Activated T-cell treated with anti-CD3 and anti-CD28 coated beads, Interleukin-2, amount 50 U/mL, for 4 hours (primary cell): ENCODE results near the gene DDX11. TPM values are rescaled to one million over a fixed set of nuclear protein-coding genes. Genes with fewer than 3 reads are reported as not detected.
"Not testable (repeated sequence)": the region's sequence is repeated elsewhere in the genome, so short reads cannot be mapped to it uniquely, and the experiment has no call there.

Source experiments
- ATAC-seq, 2 donors: fragments of 200-7000 bp; cut with Tn5 transposase; one replicate each; pipeline ENCODE4 v1.10.0; 2021
- DNase-seq: peaks from one replicate; pipeline ENCODE4 v3.0.0-alpha.2; 2020
- H3K27me3 Mint-ChIP-seq: one replicate; pipeline ENCODE4 v1.8.0; 2021; ENCODE audit warnings: low read depth, mixed read lengths
- H3K36me3 Mint-ChIP-seq: one replicate; pipeline ENCODE4 v1.8.0; 2022; ENCODE audit warnings: mixed read lengths; ENCODE audit not compliant: insufficient read depth
- H3K4me1 Mint-ChIP-seq: one replicate; pipeline ENCODE4 v1.8.0; 2021; ENCODE audit warnings: low read depth, mixed read lengths
- H3K4me3 Mint-ChIP-seq: one replicate; pipeline ENCODE4 v1.8.0; 2021; ENCODE audit warnings: mild to moderate bottlenecking, moderate library complexity, mixed read lengths
- H3K9me3 Mint-ChIP-seq: one replicate; pipeline ENCODE4 v1.8.0; 2021; ENCODE audit warnings: mixed read lengths
- total RNA-seq, 3 donors: library from RNA; stranded (reverse); gene quantifications; one replicate each; pipeline ENCODE4 v1.2.1, GENCODE V29; 2021

Gene DDX11
- total RNA-seq, 3 donors from 2014 or later, result 117 to 134 (median 129) TPM

DNA sequence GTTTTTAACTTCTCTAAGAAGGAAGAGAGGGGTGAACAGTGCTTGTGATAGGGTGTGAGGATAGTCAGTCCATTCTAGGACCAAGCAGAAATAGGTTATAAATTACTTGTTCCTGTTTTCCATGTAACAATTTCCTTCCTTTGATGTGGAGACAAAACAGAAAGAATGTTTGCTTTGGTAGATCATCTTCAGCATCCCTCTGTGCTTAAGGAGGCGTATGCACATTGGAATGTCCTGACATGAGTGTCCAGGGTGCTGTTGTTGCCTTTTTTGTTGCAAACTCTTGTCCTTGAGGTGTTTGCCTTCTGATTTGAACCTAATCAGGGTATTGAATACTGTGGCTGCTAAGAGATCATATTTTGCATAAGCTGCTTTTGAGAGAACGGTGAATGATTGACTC lies 23.5 kb upstream of the DDX11 start:
- not testable (repeated sequence) for H3K9me3 Mint-ChIP-seq, ATAC-seq, H3K27me3 Mint-ChIP-seq, DNase-seq, H3K4me3 Mint-ChIP-seq, H3K4me1 Mint-ChIP-seq, H3K36me3 Mint-ChIP-seq

DNA sequence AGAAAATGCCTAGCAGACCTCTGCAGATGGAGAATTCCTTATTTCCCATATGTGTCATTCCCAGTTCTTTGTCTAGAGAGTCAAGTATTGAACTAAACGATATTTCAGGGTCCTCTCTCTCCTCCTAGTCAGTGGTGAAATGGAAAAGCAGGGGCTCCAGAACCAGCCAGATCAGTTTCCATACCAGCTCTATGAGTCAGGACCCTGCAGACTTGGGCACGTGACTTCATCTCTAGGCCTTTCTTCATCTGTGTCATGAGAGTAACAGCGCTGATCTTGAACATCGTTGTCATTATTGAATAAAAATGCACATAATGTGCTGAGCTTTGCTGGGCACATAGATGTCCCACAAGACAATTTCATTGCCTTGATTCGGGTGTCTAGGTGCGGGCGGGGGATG lies 23.1 kb upstream of the DDX11 start:
- not testable (repeated sequence) for H3K27me3 Mint-ChIP-seq, DNase-seq, H3K9me3 Mint-ChIP-seq, H3K4me3 Mint-ChIP-seq, H3K36me3 Mint-ChIP-seq, H3K4me1 Mint-ChIP-seq, ATAC-seq

DNA sequence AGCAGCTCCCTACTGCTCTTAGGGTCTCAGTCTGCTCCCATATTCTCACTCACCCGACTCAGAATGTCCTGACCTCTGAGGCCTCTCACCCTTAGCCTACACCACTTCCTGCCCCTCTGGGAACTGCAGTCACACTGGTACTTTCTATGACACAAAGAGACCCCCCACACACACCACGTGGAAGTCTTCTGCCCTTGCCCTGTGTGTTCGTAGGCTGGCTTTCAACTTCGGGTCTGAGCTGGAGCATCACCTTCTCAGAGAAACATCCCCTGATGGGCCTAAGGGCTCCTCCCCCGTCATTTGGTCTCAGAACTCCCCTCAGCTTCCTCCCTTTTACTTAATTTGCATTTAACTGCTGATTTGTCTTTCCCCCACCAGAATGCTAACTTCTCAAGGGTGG lies 22.0 kb upstream of the DDX11 start:
- not testable (repeated sequence) for H3K36me3 Mint-ChIP-seq, DNase-seq

DNA sequence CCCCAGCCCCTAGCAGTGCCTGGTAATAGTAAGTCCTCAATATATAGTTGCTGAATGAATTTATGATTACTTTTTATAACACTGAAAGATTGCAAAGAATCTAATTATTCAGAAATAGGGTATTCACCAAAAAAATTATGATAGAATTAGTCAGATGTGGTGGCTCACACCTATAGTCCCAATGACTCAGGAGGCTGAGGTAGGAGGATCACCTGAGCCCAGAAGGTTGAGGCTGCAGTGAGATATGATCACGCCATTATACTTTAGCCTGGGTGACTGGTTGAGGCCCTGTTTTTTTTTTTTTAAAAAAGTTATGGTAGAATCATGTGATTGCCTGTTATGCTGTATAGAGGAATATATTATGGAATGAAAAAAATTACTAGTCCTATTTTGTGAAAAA lies 21.5 kb upstream of the DDX11 start:
- DNase-seq, H3K9me3 Mint-ChIP-seq, H3K27me3 Mint-ChIP-seq, H3K4me1 Mint-ChIP-seq, H3K4me3 Mint-ChIP-seq, H3K36me3 Mint-ChIP-seq: not testable (repeated sequence)
- peak; percentile 55 to 59 for ATAC-seq

More for the DNA sequence above, 22.0 kb upstream of the DDX11 start:
- peak; percentile 73 to 76 for ATAC-seq
- not testable (repeated sequence) for H3K4me1 Mint-ChIP-seq, H3K9me3 Mint-ChIP-seq, H3K4me3 Mint-ChIP-seq, H3K27me3 Mint-ChIP-seq

DNA sequence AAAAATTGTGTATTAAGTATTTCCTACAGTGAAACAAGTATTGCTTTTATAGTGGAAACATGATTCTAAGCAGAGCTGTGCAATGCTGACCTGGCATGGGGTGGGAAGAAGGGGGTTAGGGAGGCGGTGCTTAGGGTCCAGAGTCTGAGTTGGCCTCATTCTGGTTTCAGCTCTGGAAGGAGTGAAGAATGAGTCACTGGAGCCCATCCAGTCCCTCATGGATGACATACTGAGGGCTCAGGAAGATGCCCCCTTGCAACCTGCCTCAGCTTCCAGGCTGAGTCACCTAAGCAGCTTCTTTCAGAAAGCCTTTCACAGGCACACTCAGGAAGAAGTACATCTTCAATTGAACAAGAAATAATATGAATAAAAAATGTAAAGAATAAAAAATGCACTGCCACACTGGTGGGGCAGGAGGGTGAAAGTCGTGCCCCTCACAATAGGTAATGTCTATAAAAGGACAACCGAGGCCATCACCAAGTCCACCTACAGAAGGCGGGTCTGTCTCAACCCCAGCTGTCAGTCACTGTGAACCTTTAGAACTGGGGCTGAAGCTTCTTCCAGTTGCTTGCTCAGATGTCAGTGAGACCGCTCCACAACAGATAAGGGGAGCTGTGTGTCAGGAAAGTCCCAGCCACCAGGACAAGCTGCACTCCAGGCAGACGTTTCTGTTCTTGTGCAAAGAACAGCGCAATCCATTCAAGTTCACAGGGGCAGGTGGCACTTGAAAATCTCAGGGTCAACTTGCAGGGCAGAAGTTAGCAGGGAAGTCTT lies 20.8 kb upstream of the DDX11 start:
- not testable (repeated sequence) for H3K27me3 Mint-ChIP-seq, H3K9me3 Mint-ChIP-seq, H3K36me3 Mint-ChIP-seq, DNase-seq, H3K4me3 Mint-ChIP-seq, H3K4me1 Mint-ChIP-seq
- peak in 1 of 2 donors; percentile 35 for ATAC-seq

DNA sequence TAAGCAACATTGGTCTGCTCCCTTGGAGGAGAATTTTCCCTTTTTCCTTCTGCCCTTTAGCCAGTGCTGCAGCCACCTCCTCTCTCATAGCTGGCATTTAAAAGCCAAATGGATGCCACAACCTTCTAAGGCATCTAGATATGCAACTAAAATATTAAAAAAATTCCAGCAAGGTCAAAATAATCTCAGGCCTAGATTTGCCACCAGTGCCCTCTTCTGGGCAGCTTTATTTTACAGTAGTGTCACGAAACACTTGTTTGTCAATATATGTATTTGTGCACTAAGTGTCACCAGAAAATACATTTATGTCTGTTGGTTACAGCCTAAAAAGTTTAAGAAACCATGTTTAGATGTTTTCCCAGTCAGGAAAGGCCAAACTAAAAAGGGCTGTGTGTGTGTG lies 19.7 kb upstream of the DDX11 start:
- not testable (repeated sequence) for H3K4me3 Mint-ChIP-seq, H3K36me3 Mint-ChIP-seq, H3K27me3 Mint-ChIP-seq, H3K9me3 Mint-ChIP-seq, H3K4me1 Mint-ChIP-seq, ATAC-seq, DNase-seq

DNA sequence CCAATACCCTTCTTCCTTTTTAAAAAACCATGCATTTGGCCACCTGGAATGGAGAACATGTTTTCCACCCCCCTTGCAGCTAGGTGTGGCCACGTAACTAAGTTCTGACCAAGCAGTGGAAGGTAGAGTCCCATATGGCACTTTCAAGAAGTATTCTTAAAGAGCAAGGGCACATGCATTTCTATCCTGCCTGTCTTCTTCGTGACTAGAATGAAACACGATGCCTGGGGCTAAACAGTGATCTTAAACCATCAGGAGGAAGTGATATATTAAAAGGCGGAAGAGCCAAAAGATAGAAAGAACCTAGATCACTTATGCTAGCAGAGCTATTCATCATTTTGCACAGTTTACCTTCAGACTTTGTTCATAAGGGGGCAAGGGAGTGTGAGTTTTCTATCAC lies 16.0 kb upstream of the DDX11 start:
- Mint-ChIP-seq H3K27me3 (no peaks in the 10 kb centered on the region), H3K36me3 (no peaks in the 10 kb centered on the region), H3K4me3 (no peak overlapping the region), H3K9me3 (no peaks in the 10 kb centered on the region), H3K4me1 (no peaks in the 10 kb centered on the region)
- no peak for DNase-seq
- no peak for ATAC-seq

DNA sequence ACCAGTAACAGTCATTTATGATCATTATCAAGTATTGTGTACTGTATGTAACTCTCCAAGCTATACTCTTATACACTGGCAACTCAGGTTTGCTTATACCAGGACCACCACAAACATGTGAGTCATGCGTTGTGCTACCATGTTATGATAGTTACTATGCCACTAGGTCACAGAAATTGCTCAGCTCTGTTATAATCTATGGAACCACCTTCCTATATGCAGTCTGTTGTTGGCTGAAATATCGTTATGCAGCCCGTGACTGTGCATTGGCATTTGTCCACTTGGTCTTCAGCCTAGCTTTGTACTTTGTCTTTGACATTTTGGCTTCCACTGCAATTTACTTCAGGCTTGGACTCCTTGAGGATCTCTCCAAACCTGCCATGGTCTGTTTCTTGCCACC lies 7.5 kb upstream of the DDX11 start:
- not testable (repeated sequence) for H3K9me3 Mint-ChIP-seq, H3K27me3 Mint-ChIP-seq
- ATAC-seq, result peak in 1 of 2 donors; percentile 32

DNA sequence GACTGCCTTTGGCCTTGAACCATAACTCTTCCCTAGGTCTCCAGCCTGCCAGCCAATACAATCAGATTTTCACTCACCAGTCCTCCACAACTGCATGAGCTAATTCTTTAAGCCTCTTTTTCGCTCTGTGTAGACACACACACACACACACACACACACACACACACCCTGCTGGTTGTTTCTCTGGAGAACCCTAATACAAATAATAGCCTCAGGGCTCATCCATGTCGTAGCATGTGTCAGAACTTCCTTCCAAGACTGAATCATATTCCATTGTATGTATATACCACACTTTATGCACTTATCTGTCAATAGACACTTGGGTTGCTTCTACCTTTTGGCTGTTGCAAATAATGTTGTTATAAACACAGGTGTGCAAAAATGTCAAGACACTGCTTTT lies 6.0 kb upstream of the DDX11 start:
- not testable (repeated sequence) for DNase-seq, H3K4me3 Mint-ChIP-seq, ATAC-seq, H3K4me1 Mint-ChIP-seq, H3K9me3 Mint-ChIP-seq, H3K36me3 Mint-ChIP-seq, H3K27me3 Mint-ChIP-seq

More for the DNA sequence above, 7.5 kb upstream of the DDX11 start:
- DNase-seq, H3K4me3 Mint-ChIP-seq, H3K4me1 Mint-ChIP-seq, H3K36me3 Mint-ChIP-seq: not testable (repeated sequence)

DNA sequence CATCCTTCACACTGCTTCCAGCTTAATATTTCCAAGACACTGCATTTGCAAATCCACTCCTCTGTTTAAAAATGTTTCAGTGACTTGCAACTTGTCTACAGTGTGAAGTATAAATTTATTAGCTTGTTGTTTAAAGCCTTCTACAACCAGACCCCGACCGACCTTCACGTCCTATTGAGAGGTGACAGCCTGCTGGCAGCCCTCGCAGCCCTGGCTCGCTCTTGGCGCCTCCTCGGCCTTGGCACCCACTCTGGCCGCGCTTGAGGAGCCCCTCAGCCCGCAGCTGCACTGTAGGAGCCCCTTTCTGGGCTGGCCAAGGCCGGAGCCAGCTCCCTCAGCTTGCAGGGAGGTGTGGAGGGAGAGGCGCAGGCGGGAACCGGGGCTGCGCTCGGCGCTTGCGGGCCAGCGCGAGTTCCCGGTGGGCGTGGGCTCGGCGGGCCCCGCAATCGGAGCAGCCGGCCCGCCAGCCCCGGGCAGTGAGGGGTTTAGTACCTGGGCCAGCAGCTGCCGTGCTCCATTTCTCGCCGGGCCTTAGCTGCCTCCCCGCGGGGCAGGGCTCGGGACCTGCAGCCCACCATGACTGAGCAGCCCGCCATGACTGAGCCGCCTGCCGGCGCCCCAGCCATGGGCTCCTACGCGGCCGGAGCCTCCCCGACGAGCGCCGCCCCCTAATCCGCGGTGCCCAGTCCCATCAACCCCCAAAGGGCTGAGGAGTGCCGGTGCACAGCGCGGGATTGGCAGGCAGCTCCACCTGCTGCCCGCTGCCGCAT lies 2.5 kb upstream of the DDX11 start:
- H3K4me1 Mint-ChIP-seq, result peaks cover 18% of the 10 kb centered on the region
- ATAC-seq, H3K9me3 Mint-ChIP-seq, DNase-seq, H3K4me3 Mint-ChIP-seq, H3K36me3 Mint-ChIP-seq, H3K27me3 Mint-ChIP-seq: not testable (repeated sequence)

DNA sequence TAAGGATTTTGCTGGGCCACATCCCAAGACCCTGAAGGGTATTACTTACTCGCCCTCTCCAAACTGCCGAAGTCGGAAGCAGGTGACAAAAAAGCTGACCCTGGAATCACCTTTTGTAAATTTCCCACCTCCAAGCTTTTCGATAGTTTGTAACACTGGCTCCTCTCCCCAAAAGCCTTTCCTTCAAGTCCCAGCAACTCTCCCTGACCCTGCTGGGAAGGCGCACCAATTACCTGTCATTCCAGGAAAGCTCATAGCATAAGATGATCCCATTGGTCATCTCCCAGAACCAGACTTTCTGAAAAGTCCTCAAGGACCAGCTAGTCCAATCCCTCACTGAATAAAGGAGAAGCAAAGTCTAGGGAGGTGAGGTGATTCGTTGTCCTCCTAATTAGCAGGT lies 698 bp upstream of the DDX11 start:
- H3K36me3 Mint-ChIP-seq, H3K9me3 Mint-ChIP-seq, H3K27me3 Mint-ChIP-seq, DNase-seq, ATAC-seq: not testable (repeated sequence)
- Mint-ChIP-seq H3K4me3 (peak overlapping the region; percentile 99), H3K4me1 (peaks cover 21% of the 10 kb centered on the region)

DNA sequence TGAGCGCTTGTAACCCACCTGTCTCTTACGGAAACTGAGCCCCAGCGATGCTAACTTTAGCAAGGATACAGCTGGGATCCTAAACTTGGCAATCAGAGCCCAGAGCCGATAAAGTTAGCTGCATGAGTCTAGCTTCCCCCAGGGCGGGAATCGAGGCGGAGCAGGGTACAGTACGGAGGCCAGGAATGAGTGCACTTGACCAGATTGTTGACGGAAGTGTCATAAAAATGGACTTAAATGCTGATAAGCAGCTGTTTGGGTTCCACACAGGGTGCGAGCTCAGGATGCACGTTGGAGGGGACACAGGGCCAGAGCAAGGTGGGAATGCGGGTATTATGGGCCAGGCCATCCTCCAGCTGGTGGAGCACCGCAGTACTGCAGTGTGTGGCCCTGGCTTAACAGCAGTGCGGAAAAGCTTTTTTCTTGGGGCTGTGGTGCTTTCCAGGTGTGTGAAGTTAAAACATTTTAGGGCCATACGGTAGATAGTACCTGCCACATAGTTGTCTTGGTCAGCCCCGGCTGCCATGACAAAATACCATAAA lies 744 bp downstream of the DDX11 start:
- peak; percentile 42 to 46 for ATAC-seq
- H3K4me1 Mint-ChIP-seq, result peaks cover 21% of the 10 kb centered on the region
- H3K27me3 Mint-ChIP-seq, H3K9me3 Mint-ChIP-seq, DNase-seq: not testable (repeated sequence)
- H3K4me3 Mint-ChIP-seq, result peak overlapping the region; percentile 99
- H3K36me3 Mint-ChIP-seq, result peaks cover 12% of the 10 kb centered on the region

DNA sequence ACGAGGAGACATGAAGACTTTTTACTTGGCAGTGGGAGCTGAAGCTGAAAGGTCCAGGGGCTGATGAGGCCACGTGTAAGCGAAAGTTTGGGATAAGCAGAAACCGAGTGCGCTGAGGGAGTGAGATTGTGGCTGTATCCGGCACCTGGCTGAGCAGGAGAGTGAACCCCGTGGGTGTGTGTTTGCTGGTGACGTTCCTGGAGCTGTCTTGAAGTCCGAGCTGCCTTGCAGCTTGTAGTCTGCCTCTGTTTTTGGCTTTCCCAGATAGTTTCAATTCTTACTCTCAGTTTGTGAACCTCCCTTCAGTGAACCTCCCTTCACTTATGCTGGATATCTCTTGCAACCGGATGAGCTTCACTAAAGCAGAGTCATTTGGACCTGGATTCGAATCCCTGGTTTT lies 2.5 kb downstream of the DDX11 start:
- not testable (repeated sequence) for H3K27me3 Mint-ChIP-seq, DNase-seq, ATAC-seq, H3K9me3 Mint-ChIP-seq
- H3K4me1 Mint-ChIP-seq, result peaks cover 26% of the 10 kb centered on the region
- H3K36me3 Mint-ChIP-seq, result peaks cover 21% of the 10 kb centered on the region
- peak overlapping the region; percentile 26 for H3K4me3 Mint-ChIP-seq

DNA sequence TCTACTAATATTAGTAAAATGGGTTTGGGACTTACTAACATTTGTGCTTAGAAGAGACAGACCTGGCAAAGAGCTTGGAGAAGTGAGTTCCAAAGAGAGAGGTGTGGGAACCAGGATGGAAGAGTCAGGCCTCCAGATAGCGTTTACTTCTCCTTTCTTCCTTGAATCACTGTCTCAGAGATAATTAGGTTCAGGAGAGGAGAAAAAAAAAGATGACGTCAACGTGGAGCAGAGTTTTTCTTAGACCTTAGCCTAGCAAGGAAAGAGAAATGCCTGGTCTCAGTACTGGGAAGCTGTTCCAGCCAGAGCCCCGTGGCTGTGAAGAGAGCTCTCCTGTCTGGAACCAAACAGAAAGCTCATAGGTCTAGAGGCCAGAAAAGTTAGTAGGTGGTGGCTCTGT lies 3.4 kb downstream of the DDX11 start:
- DNase-seq, H3K4me3 Mint-ChIP-seq, H3K9me3 Mint-ChIP-seq, ATAC-seq, H3K27me3 Mint-ChIP-seq: not testable (repeated sequence)
- Mint-ChIP-seq H3K36me3 (peaks cover 23% of the 10 kb centered on the region), H3K4me1 (peaks cover 27% of the 10 kb centered on the region)

DNA sequence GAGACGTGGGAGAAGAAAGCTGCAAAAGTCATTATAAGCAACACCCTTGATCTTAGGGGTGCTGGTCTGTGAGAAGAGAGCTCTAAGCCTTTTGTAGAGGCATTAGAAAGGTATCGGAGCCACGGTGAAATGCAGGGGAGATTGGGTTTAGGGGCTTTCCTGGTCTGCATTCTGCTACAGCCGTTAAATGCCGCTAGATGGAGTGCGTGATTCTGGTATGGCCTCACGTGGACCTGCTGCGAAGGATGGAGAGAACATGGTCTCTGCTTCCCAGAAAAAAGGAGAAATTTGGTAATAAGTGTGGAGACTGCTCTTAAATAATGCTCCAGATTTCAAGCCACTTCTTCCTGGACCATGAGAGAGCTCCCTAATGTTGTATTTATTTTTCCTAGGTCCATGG lies 4.3 kb downstream of the DDX11 start:
- not testable (repeated sequence) for H3K4me3 Mint-ChIP-seq, H3K9me3 Mint-ChIP-seq, DNase-seq, H3K27me3 Mint-ChIP-seq, ATAC-seq
- peaks cover 24% of the 10 kb centered on the region for H3K4me1 Mint-ChIP-seq
- peaks cover 23% of the 10 kb centered on the region for H3K36me3 Mint-ChIP-seq
